Measurements from ENCODE around the gene CHD3.

- TF ChIP-seq, protein P1, sequence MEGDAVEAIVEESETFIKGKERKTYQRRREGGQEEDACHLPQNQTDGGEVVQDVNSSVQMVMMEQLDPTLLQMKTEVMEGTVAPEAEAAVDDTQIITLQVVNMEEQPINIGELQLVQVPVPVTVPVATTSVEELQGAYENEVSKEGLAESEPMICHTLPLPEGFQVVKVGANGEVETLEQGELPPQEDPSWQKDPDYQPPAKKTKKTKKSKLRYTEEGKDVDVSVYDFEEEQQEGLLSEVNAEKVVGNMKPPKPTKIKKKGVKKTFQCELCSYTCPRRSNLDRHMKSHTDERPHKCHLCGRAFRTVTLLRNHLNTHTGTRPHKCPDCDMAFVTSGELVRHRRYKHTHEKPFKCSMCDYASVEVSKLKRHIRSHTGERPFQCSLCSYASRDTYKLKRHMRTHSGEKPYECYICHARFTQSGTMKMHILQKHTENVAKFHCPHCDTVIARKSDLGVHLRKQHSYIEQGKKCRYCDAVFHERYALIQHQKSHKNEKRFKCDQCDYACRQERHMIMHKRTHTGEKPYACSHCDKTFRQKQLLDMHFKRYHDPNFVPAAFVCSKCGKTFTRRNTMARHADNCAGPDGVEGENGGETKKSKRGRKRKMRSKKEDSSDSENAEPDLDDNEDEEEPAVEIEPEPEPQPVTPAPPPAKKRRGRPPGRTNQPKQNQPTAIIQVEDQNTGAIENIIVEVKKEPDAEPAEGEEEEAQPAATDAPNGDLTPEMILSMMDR (conservative IDR thresholded peaks at IDR 0.05; ENCODE audit: low read depth in 2 of 2) = no peak
- no peak for TF ChIP-seq EZH2phosphoT487 (IDR thresholded peaks at IDR 0.05; ENCODE audit: unreplicated experiment)
Measured at GRCh38 chr17:7910711-7911110, 22.1 kb downstream of the CHD3 start.

Measured in GM23338 (cell line).